Epithelial cell of esophagus (primary cell): ENCODE results near the gene TPM1.
A peak's percentile ranks its signal among the peaks of the same experiment; 100 is the strongest.
"Not testable (repeated sequence)": the region's sequence is repeated elsewhere in the genome, so short reads cannot be mapped to it uniquely, and the experiment has no call there.

Experiments used
- DNase-seq: peaks from one replicate; pipeline ENCODE4 v3.0.0; 2010; ENCODE audit warnings: low read depth
- H3K4me3 ChIP-seq: 2 replicates; pipeline ENCODE4 v1.5.1; 2011; ENCODE audit warnings: mild to moderate bottlenecking, low read length, control low read depth
- CTCF ChIP-seq: IDR thresholded peaks from 2 replicates; pipeline ENCODE4 v1.5.1; 2011; ENCODE audit warnings: low read depth, mild to moderate bottlenecking, low read length, control low read depth, inconsistent platforms; ENCODE audit not compliant: insufficient read depth; ENCODE audit errors: missing control alignments

The TPM1 gene

GRCh38 chr15:63041974-63042876 lies at the start of gene TPM1:
Gene TPM1, plus strand, starts transcription at chr15:63042747. Its CDS starts 83 bp downstream, at chr15:63042830.
- peak; percentile 89 for DNase-seq
- TF ChIP-seq CTCF: no peak
- peak within 1 kb of the TSS; percentile 91 for H3K4me3 ChIP-seq

GRCh38 chr15:62993066-62993465 lies 49.5 kb upstream of the TPM1 start:
- H3K4me3 ChIP-seq: no peak overlapping the region
- DNase-seq: no peak
- no peak for TF ChIP-seq CTCF

- not testable (repeated sequence) for DNase-seq, H3K4me3 ChIP-seq
Measured at GRCh38 chr15:62993632-62994031, 48.9 kb upstream of the TPM1 start.

GRCh38 chr15:62994439-62994838 lies 48.1 kb upstream of the TPM1 start:
- no peak overlapping the region for H3K4me3 ChIP-seq
- no peak for TF ChIP-seq CTCF
- DNase-seq: no peak

- DNase-seq: peak; percentile 82
- no peak overlapping the region for H3K4me3 ChIP-seq
- TF ChIP-seq CTCF: no peak
Measured at GRCh38 chr15:62994975-62995681, 47.4 kb upstream of the TPM1 start.

GRCh38 chr15:62997441-62997840 lies 45.1 kb upstream of the TPM1 start:
- no peak overlapping the region for H3K4me3 ChIP-seq
- no peak for DNase-seq
- no peak for TF ChIP-seq CTCF

- TF ChIP-seq CTCF: no peak
- H3K4me3 ChIP-seq: no peak overlapping the region
- DNase-seq: no peak
Measured at GRCh38 chr15:62998262-62998890, 44.2 kb upstream of the TPM1 start.
